Medulla oblongata (tissue), 1 donor: ENCODE data around the gene TMEM252.

ENCODE experiments used
- DNase-seq: peaks from one replicate; pipeline ENCODE4 v3.0.0-alpha.2; 2015; ENCODE audit errors: extremely low spot score

Gene TMEM252

DNA sequence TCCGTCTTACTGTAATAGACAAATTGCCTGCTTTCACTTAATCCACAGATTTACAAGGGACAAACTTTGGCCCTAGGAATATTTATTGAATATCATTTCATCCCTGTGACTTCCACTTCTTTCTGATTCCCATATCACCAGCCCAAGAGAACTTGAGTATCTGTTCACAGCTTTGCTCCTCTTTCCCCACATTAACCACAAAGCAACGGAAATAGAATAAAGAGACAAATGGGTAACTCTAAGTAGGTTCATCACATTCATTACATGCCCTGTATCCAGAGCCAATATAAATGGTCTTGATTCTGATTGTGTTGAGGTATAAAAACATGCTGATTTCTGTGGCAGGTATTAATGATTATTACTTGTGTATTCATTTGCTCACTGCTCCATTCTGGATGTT is 41.9 kb downstream of the TMEM252 start:
- DNase-seq, result no peak

- no peak for DNase-seq
These were observed 43.1 kb downstream of the TMEM252 start for GRCh38 chr9:68497629-68498028.

DNA sequence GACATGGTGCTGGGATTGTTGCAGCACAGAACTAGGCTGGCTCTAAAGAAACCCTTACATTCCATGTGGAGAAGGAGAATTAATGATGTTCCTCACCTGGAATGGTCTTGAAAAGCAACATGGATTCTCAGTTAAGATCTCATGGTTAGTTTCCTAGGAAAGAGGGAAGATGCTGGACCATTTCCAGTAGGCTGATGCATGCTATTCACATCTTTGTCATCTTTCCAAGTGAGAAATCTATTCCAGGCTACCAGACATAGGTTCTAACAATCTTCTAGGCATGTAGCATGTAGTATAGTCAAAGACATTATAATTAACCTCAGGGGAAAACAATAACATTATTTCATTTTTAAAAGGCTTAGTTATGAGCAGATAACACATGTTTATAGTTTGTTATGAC is 44.3 kb downstream of the TMEM252 start:
- DNase-seq, result no peak

DNA sequence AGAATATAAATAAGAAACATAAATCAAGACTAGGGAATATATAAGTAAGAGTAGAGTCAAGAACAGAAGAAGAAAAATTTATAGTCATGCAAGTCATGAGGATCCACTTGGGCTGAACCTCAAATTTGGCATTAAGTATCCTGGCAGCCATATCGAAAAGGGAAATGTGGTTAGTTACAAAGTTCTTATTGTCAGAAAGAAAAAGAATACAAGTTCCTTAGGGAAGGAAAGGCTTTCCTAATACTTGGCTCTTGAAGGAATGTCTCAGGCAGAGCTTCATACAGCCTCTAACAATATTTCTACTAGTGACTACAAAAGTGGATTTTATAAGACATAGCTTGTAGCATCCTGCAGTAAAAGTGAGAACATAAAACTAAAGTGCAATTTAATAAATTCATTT is 45.4 kb downstream of the TMEM252 start:
- no peak for DNase-seq

DNA sequence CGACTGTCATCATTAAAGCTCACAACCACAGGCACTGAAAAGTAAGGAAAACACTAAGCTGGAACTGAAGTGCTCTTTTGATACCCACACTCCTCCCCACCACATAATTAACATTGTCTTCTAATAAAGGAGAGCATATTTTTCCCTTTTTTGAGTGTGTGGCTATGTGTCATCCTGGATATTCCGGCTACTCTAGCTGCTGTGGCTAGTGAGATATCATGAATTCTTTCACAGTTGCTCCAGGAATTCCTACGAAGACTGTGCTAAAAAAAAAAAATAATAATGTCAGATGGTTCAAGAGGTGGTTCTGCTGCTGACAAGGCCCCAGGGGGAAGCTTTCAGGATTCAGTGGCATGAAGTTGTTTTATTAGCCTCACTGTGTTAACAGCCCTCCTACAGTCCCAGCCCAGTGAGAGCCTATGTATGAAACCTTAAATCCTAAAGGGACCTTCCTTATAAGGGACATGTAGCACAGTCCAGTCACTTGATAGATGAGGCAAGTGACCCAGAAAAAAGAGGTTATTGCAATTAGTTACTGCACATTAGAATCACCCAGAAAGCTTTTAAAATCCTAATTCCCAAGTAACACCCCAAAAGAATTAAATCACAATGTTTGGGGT is 46.6 kb downstream of the TMEM252 start:
- no peak for DNase-seq

DNA sequence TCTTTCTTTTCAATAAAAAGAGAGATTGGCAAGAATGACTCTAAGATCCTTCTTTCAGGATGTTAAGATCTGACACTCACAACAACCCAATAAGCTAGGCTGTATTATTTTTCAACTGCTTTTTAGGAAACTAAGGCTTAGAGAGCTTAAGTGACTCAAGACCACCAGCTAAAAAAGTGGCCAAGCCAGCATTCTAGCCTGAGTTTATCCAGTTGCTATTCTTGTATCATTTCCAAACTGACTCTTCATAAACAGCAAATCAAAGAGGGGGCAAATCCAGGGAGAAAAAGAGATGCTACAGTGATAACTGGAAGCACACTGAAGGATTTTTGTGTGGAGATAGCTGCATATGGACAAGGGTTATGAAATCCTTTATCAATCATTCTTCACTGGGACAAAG is 47.1 kb downstream of the TMEM252 start:
- DNase-seq, result no peak

- DNase-seq, result no peak
These were observed 47.9 kb downstream of the TMEM252 start for GRCh38 chr9:68492806-68493205.

GRCh38 chr9:68489646-68490045 is 51.0 kb downstream of the TMEM252 start:
- DNase-seq, result no peak

- no peak for DNase-seq
These were observed 52.6 kb downstream of the TMEM252 start for GRCh38 chr9:68488126-68488525.
